Glutamatergic neuron (in vitro differentiated cells): ENCODE results near the gene OR6S1. TPM values are rescaled to one million over a fixed set of nuclear protein-coding genes. Genes with fewer than 3 reads are reported as not detected.

Source experiments
- DNase-seq: peaks from one replicate; pipeline ENCODE4 v3.0.0; 2022
- H3K27ac Mint-ChIP-seq: one replicate; pipeline ENCODE4 v1.8.0; 2020; ENCODE audit warnings: mild to moderate bottlenecking, mixed read lengths, inconsistent platforms; ENCODE audit not compliant: unreplicated experiment
- H3K27me3 Mint-ChIP-seq: one replicate; pipeline ENCODE4 v1.8.0; 2020; ENCODE audit warnings: mild to moderate bottlenecking, moderate library complexity, mixed read lengths, inconsistent platforms; ENCODE audit not compliant: unreplicated experiment
- H3K36me3 Mint-ChIP-seq: one replicate; pipeline ENCODE4 v1.8.0; 2020; ENCODE audit warnings: mild to moderate bottlenecking, mixed read lengths, inconsistent platforms; ENCODE audit not compliant: unreplicated experiment
- H3K4me1 Mint-ChIP-seq: one replicate; pipeline ENCODE4 v1.8.0; 2020; ENCODE audit warnings: mild to moderate bottlenecking, low read depth, mixed read lengths, inconsistent platforms; ENCODE audit not compliant: unreplicated experiment
- H3K4me3 Mint-ChIP-seq: one replicate; pipeline ENCODE4 v1.8.0; 2020; ENCODE audit warnings: mild to moderate bottlenecking, mixed read lengths, inconsistent platforms; ENCODE audit not compliant: unreplicated experiment
- H3K9me3 Mint-ChIP-seq: one replicate; pipeline ENCODE4 v1.8.0; 2020; ENCODE audit warnings: mild to moderate bottlenecking, moderate library complexity, mixed read lengths, inconsistent platforms; ENCODE audit not compliant: unreplicated experiment
- total RNA-seq: library from RNA; stranded (reverse); fragmentation: NEBNext Ultra II Directional; extraction: Animal tissue kit (Norgen Biotek cat#: 25700); gene quantifications from one replicate; pipeline ENCODE4 v1.2.1, GENCODE V29; 2021; ENCODE audit not compliant: unreplicated experiment
- TF ChIP-seq, protein P1 (sequence below): fragments of 200-600 bp; sonication (generic); IDR thresholded peaks from one replicate; pipeline ENCODE4 v1.5.0; 2021; ENCODE audit not compliant: partially characterized antibody, unreplicated experiment

The OR6S1 gene
- total RNA-seq, 1 donor from 2014 or later, result not detected

DNA sequence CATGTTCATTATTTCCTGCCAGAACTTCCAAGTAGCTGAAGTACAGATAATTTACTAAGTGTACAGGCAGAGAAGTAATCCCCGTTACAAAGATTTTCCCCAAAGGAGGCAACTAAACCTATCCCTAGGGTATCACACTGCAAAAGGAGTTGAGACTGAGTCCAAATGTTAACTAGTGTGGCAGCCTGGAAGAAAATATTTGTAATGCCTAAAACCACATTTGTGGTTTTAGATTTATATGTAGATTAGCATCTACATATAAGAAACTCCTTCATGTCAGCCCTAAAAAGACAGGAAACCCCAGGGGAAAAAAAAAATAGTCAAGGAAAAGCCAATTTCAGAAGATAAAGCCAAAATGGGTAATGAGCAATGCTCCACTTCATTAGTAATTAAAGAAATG is 48.9 kb downstream of the OR6S1 start:
- peaks cover 2% of the 10 kb centered on the region for H3K27me3 Mint-ChIP-seq
- no peak overlapping the region for H3K4me3 Mint-ChIP-seq
- H3K4me1 Mint-ChIP-seq, result no peaks in the 10 kb centered on the region
- DNase-seq, result no peak
- no peak overlapping the region for H3K27ac Mint-ChIP-seq
- H3K9me3 Mint-ChIP-seq, result peaks cover 1% of the 10 kb centered on the region
- H3K36me3 Mint-ChIP-seq, result no peaks in the 10 kb centered on the region
- TF ChIP-seq, protein P1, sequence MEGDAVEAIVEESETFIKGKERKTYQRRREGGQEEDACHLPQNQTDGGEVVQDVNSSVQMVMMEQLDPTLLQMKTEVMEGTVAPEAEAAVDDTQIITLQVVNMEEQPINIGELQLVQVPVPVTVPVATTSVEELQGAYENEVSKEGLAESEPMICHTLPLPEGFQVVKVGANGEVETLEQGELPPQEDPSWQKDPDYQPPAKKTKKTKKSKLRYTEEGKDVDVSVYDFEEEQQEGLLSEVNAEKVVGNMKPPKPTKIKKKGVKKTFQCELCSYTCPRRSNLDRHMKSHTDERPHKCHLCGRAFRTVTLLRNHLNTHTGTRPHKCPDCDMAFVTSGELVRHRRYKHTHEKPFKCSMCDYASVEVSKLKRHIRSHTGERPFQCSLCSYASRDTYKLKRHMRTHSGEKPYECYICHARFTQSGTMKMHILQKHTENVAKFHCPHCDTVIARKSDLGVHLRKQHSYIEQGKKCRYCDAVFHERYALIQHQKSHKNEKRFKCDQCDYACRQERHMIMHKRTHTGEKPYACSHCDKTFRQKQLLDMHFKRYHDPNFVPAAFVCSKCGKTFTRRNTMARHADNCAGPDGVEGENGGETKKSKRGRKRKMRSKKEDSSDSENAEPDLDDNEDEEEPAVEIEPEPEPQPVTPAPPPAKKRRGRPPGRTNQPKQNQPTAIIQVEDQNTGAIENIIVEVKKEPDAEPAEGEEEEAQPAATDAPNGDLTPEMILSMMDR, result no peak

GRCh38 chr14:20591235-20591634 is 50.3 kb downstream of the OR6S1 start, which contains the start of gene RNASE12:
Gene RNASE12 (minus strand): TSS chr14:20591376. CDS start chr14:20590723, 653 bp downstream.
- Mint-ChIP-seq H3K27me3 (peaks cover 2% of the 10 kb centered on the region), H3K27ac (no peak within 1 kb of the TSS), H3K4me1 (no peaks in the 10 kb centered on the region), H3K9me3 (peaks cover 1% of the 10 kb centered on the region), H3K36me3 (no peaks in the 10 kb centered on the region), H3K4me3 (no peak within 1 kb of the TSS)
- TF ChIP-seq, protein P1, result no peak
- no peak for DNase-seq

Other genes starting within 250 kb of the OR6S1 start
- 22.7 TPM for gene TEP1, start 228.2 kb downstream of the OR6S1 start, total RNA-seq
- gene KLHL33, start 205.5 kb downstream of the OR6S1 start, total RNA-seq, result 0.15 TPM
- 65.0 TPM for gene OSGEP, start 186.9 kb downstream of the OR6S1 start, total RNA-seq
- gene APEX1, start 186.5 kb downstream of the OR6S1 start, total RNA-seq, result 265 TPM
- 49.1 TPM for gene PIP4P1, start 180.3 kb downstream of the OR6S1 start, total RNA-seq
- gene PNP, start 172.3 kb downstream of the OR6S1 start, total RNA-seq, result 25.9 TPM
- gene RNASE10, start 136.2 kb downstream of the OR6S1 start, total RNA-seq, result 0.98 TPM
- gene RNASE9, start 80.6 kb downstream of the OR6S1 start, total RNA-seq, result not detected
- not detected for gene RNASE11, start 53.7 kb downstream of the OR6S1 start, total RNA-seq
- gene RNASE12, start 50.3 kb downstream of the OR6S1 start, total RNA-seq, result not detected
- 1.7 TPM for gene RNASE4, start 42.9 kb upstream of the OR6S1 start, total RNA-seq
- 1.7 TPM for gene ANG, start 47.1 kb upstream of the OR6S1 start, total RNA-seq
- gene EDDM3A, start 104.2 kb upstream of the OR6S1 start, total RNA-seq, result not detected
- not detected for gene EDDM3B, start 126.7 kb upstream of the OR6S1 start, total RNA-seq
- not detected for gene RNASE6, start 139.6 kb upstream of the OR6S1 start, total RNA-seq
- gene RNASE1, start 161.2 kb upstream of the OR6S1 start, total RNA-seq, result not detected
- gene RNASE3, start 249.7 kb upstream of the OR6S1 start, total RNA-seq, result not detected